GM21360 (cell line): ENCODE data around the gene CEP112.

Source experiments
- ATAC-seq: cut with Tn5 transposase; IDR thresholded peaks from one replicate; pipeline ENCODE4 v1.9.1; 2021; ENCODE audit warnings: mild to moderate bottlenecking, moderate library complexity; ENCODE audit not compliant: unreplicated experiment

Gene CEP112

GRCh38 chr17:65664266-65664665 is 527.7 kb downstream of the CEP112 start:
- no peak for ATAC-seq

GRCh38 chr17:65662196-65662595 is 529.7 kb downstream of the CEP112 start:
- no peak for ATAC-seq

- no peak for ATAC-seq
Measured at GRCh38 chr17:65660947-65661346, 531.0 kb downstream of the CEP112 start.

- no peak for ATAC-seq
Measured at GRCh38 chr17:65660078-65660477, 531.9 kb downstream of the CEP112 start.

GRCh38 chr17:65659512-65659911 is 532.4 kb downstream of the CEP112 start:
- no peak for ATAC-seq

GRCh38 chr17:65657251-65657828 is 534.6 kb downstream of the CEP112 start:
- ATAC-seq: no peak

- ATAC-seq: peak; percentile 76
Measured at GRCh38 chr17:65656390-65657250, 535.3 kb downstream of the CEP112 start.

GRCh38 chr17:65655706-65656105 is 536.2 kb downstream of the CEP112 start:
- no peak for ATAC-seq

- ATAC-seq: no peak
Measured at GRCh38 chr17:65644545-65644944, 547.4 kb downstream of the CEP112 start.

GRCh38 chr17:65638221-65638975 is 553.5 kb downstream of the CEP112 start:
- ATAC-seq: no peak

- ATAC-seq: no peak
Measured at GRCh38 chr17:65637786-65638185, 554.1 kb downstream of the CEP112 start.

GRCh38 chr17:65634533-65634932 is 557.4 kb downstream of the CEP112 start:
- ATAC-seq: no peak

GRCh38 chr17:65633988-65634387 is 557.9 kb downstream of the CEP112 start:
- no peak for ATAC-seq

- ATAC-seq: no peak
Measured at GRCh38 chr17:65633146-65633881, 558.6 kb downstream of the CEP112 start.

GRCh38 chr17:65630502-65630901 is 561.4 kb downstream of the CEP112 start:
- no peak for ATAC-seq

- no peak for ATAC-seq
Measured at GRCh38 chr17:65629234-65629690, 562.7 kb downstream of the CEP112 start.

GRCh38 chr17:65628644-65629036 is 563.3 kb downstream of the CEP112 start:
- no peak for ATAC-seq

- no peak for ATAC-seq
Measured at GRCh38 chr17:65627891-65628643, 563.9 kb downstream of the CEP112 start.

GRCh38 chr17:65627108-65627507 is 564.8 kb downstream of the CEP112 start:
- ATAC-seq: no peak

GRCh38 chr17:65626451-65626850 is 565.5 kb downstream of the CEP112 start:
- ATAC-seq: no peak
